Right lobe of liver (tissue), 6 donors: Measurements from ENCODE around the gene B3GNT7. TPM values are rescaled to one million over a fixed set of nuclear protein-coding genes. Genes with fewer than 3 reads are reported as not detected.
A peak's percentile ranks its signal among the peaks of the same experiment; 100 is the strongest.

Source experiments
- ATAC-seq, 4 donors: fragments of 200-7000 bp; cut with Tn5 transposase; one replicate each; pipeline ENCODE4 v1.9.1; 2020; ENCODE audit warnings: mild to moderate bottlenecking in 4 of 4, moderate library complexity in 4 of 4
- DNase-seq, 3 donors: peaks; one replicate each; pipeline ENCODE4 v3.0.0-alpha.2; 2020
- H3K27ac ChIP-seq, 3 donors: fragments of 200-600 bp; one replicate each; pipeline ENCODE4 v1.8.0; 2022
- H3K27me3 ChIP-seq, 2 donors: fragments of 200-600 bp; one replicate each; pipeline ENCODE4 v1.8.0; 2022
- H3K36me3 ChIP-seq, 4 donors: fragments of 200-600 bp; sonication (generic) in 1 of 4; one replicate each; pipeline versions ENCODE4 v1.5.1 to v1.8.0; 2017 to 2022; ENCODE audit warnings: control low read depth in 1 of 4
- H3K4me1 ChIP-seq, 4 donors: fragments of 200-600 bp; sonication (generic) in 1 of 4; one replicate each; pipeline versions ENCODE4 v1.5.1 to v1.8.0; 2017 to 2022; ENCODE audit warnings: control low read depth in 1 of 4
- H3K4me3 ChIP-seq, 3 donors: fragments of 200-600 bp; one replicate each; pipeline ENCODE4 v1.8.0; 2022
- H3K9me3 ChIP-seq, 4 donors: fragments of 200-600 bp; sonication (generic) in 1 of 4; one replicate each; pipeline versions ENCODE4 v1.5.1 to v1.8.0; 2017 to 2022; ENCODE audit warnings: control low read depth in 1 of 4
- POLR2A ChIP-seq: fragments of 450-650 bp; IDR thresholded peaks from one replicate; pipeline ENCODE4 v1.6.1; 2017; ENCODE audit warnings: antibody characterized with exemption, mild to moderate bottlenecking
- WGBS: methylation state at CpG from one replicate; pipeline ENCODE4 v1.1.6; 2018; ENCODE audit warnings: low coverage, low lambda C conversion rate; ENCODE audit not compliant: insufficient coverage; ENCODE audit errors: missing lambda C conversion rate; 5-methylcytosine and 5-hydroxymethylcytosine counted together
- intact Hi-C, 2 donors: fragments of 100-400 bp; cut with DNase I; formaldehyde crosslinking; loops; one replicate each; pipeline versions ENCODE4 v1.11.2 to v1.14.1; 2022
- long read RNA-seq: library from polyadenylated mRNA; unstranded; transcript quantifications from one replicate; pipeline ENCODE4 v2.0.0, GENCODE V29; 2019
- total RNA-seq, 6 experiments: library from RNA; depleted of rRNA in 2 of 6; stranded (reverse); fragments of >200 nt in 2 of 6; fragmentation: NEBNext Ultra II Directional in 3 of 6; extraction: Animal tissue kit (Norgen Biotek cat#: 25700) in 3 of 6; gene quantifications; one replicate each; pipeline versions ENCODE4 v1.1.0 to v1.2.4, GENCODE V29; 2016 to 2023
- TF ChIP-seq, protein P1 (sequence below), 4 donors: fragments of 200-600 bp in 3 of 4; fragments of 450-650 bp in 1 of 4; IDR thresholded peaks; one replicate each; pipeline versions ENCODE4 v1.5.1 to v1.8.0; 2016 to 2022; ENCODE audit warnings: antibody characterized with exemption in 4 of 4, mild to moderate bottlenecking in 2 of 4
- donor health status: DM: no; HTN: yes; CAD: no.
- donor health status: DM: no; HTN: no; CAD: no.
- donor health status: DM: no; HTN: no; CAD: no.
- donor health status: DM: no; HTN: yes; CAD: no.
- donor health status: DM: no; HTN: yes; CAD: no.

B3GNT7 gene, protein sequence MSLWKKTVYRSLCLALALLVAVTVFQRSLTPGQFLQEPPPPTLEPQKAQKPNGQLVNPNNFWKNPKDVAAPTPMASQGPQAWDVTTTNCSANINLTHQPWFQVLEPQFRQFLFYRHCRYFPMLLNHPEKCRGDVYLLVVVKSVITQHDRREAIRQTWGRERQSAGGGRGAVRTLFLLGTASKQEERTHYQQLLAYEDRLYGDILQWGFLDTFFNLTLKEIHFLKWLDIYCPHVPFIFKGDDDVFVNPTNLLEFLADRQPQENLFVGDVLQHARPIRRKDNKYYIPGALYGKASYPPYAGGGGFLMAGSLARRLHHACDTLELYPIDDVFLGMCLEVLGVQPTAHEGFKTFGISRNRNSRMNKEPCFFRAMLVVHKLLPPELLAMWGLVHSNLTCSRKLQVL
- 1 to 10 TPM in 3 of 6 experiments, under 1 TPM in 3; 0.73 to 5.3 (median 0.96) TPM for total RNA-seq
- long read RNA-seq, result 0 reads

DNA sequence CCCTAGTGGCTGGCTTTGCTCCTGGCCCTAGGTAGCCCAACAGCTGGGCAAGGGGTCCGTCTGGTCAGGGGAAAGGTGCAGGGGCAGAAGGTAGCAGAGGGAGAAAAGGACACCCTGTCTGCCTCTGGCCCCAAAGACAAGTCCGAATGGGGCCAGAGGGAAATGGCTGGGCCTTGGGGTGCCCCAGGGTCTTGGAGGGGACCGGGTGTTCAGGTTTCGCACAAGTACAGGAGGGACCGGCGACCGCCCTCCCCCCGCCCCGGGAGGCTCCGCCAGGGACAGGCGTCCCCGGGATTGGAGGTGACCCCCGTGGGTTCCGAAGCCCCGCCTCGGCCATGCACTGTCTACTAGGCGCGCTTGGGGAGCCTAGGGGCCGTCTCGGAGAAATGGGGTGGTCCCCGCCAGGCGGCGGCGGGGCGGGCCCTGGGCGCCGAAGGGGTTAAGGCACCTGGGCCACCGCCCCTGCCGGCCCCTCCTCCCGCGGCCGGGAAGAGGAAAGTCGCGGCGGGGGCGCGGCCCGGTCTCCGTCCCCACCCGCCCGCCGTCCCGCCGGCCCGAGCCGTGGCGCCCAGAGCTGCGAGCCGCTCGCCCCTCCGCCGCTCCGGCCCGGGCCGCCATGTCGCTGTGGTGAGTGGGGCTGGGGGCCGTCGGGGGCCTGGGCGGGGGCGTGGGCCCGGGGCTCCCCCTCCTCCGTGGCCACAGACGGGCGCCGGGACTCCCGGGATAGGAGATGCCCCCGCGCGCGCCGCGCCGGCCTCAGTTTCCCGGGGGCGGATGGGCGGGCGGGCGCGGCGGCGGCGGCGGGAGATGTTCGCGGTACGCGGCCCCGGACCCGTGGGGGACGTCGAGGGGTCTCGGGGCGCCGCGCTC is at the start of gene B3GNT7:
Gene B3GNT7, plus strand, starts transcription at position 523 of the 870 bp plus-strand sequence. Its CDS starts 94 bp downstream, at position 617.
- intact Hi-C loops, result no loop called here
- H3K9me3 ChIP-seq, result no peaks in the 10 kb centered on the region
- TF ChIP-seq POLR2A, result no peak
- TF ChIP-seq, protein P1, sequence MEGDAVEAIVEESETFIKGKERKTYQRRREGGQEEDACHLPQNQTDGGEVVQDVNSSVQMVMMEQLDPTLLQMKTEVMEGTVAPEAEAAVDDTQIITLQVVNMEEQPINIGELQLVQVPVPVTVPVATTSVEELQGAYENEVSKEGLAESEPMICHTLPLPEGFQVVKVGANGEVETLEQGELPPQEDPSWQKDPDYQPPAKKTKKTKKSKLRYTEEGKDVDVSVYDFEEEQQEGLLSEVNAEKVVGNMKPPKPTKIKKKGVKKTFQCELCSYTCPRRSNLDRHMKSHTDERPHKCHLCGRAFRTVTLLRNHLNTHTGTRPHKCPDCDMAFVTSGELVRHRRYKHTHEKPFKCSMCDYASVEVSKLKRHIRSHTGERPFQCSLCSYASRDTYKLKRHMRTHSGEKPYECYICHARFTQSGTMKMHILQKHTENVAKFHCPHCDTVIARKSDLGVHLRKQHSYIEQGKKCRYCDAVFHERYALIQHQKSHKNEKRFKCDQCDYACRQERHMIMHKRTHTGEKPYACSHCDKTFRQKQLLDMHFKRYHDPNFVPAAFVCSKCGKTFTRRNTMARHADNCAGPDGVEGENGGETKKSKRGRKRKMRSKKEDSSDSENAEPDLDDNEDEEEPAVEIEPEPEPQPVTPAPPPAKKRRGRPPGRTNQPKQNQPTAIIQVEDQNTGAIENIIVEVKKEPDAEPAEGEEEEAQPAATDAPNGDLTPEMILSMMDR (IDR thresholded peaks at IDR 0.05), result no peak
- H3K27me3 ChIP-seq, result no peaks in the 10 kb centered on the region
- no peak for ATAC-seq
- peak within 1 kb of the TSS; percentile 25 to 41 (median 26) for H3K4me3 ChIP-seq
- 10% methylated on average over 2 of the region's 95 CpGs for WGBS
- H3K27ac ChIP-seq, result no peak within 1 kb of the TSS
- H3K36me3 ChIP-seq, result no peaks in the 10 kb centered on the region
- no peak for DNase-seq
- H3K4me1 ChIP-seq, result peaks cover 0 to 6% (median 0%) of the 10 kb centered on the region in 4 donors

DNA sequence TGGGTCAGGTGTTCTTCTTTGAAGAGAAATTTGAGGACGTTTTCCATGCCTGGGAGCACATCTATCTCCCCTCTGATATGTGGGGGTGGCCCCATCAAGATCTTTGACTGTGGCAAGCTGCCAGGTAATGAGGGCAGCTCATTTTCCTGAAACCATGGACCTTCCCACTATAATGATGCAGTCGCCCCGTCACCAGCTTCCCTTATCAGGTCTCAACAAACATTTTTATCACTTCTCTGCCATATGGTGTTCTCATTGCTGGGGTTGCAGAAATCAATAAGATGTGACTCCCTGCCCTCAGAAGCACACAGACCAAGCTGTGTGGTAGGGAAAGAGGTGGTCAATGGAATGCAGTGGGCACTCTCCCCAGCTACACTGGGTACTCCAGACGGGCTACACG is 48.4 kb upstream of the B3GNT7 start:
- H3K4me1 ChIP-seq, result no peaks in the 10 kb centered on the region
- ATAC-seq (no peak), DNase-seq (peak in 1 of 3 donors; percentile 18)
- H3K27ac ChIP-seq, result no peak overlapping the region
- no peaks in the 10 kb centered on the region for H3K27me3 ChIP-seq
- TF ChIP-seq, protein P1 (IDR thresholded peaks at IDR 0.05), result no peak
- no peak for TF ChIP-seq POLR2A
- WGBS, result 34% methylated on average over 5 of the region's 5 CpGs
- no peaks in the 10 kb centered on the region for H3K36me3 ChIP-seq
- no peak overlapping the region for H3K4me3 ChIP-seq
- H3K9me3 ChIP-seq, result no peaks in the 10 kb centered on the region
- intact Hi-C loops, result no loop called here

DNA sequence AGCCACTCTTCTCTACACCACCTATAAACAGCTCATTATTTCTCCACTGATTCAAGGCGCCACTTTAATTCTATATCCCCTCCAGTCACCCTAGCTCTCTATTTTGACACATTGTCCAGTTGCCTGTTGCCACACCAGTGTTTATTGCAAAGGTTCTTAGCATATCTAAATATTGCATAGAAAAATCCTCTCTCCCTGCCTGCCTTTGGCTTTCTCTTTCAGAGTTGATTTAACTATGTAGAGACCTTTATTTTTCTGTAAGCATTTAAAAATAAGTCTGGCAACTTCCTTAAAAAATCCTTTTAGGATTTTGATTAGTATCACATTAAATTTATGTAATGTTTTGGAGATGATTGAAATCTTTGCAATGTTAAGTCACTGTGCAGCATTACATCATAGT is 47.9 kb upstream of the B3GNT7 start:
- H3K4me3 ChIP-seq, result no peak overlapping the region
- no peaks in the 10 kb centered on the region for H3K36me3 ChIP-seq
- no peak for TF ChIP-seq POLR2A
- TF ChIP-seq, protein P1 (IDR thresholded peaks at IDR 0.05), result no peak
- no peaks in the 10 kb centered on the region for H3K27me3 ChIP-seq
- DNase-seq (no peak), ATAC-seq (no peak)
- WGBS, result 90% methylated on average over 1 of the region's 1 CpG
- intact Hi-C loops, result no loop called here
- H3K9me3 ChIP-seq, result no peaks in the 10 kb centered on the region
- no peak overlapping the region for H3K27ac ChIP-seq
- H3K4me1 ChIP-seq, result no peaks in the 10 kb centered on the region

GRCh38 chr2:231348173-231348572 is 47.3 kb upstream of the B3GNT7 start:
- TF ChIP-seq POLR2A, result no peak
- TF ChIP-seq, protein P1 (IDR thresholded peaks at IDR 0.05), result no peak
- Histone ChIP-seq H3K4me3 (no peak overlapping the region), H3K36me3 (no peaks in the 10 kb centered on the region), H3K27me3 (no peaks in the 10 kb centered on the region), H3K27ac (no peak overlapping the region), H3K9me3 (no peaks in the 10 kb centered on the region), H3K4me1 (no peaks in the 10 kb centered on the region)
- 83% methylated on average over 2 of the region's 2 CpGs for WGBS
- DNase-seq, result peak in 1 of 3 donors; percentile 11
- intact Hi-C loops, result no loop called here
- peak in 1 of 4 donors; percentile 39 for ATAC-seq
